Trophoblast cell (in vitro differentiated cells and primary cell): Measurements from ENCODE around the gene TMEM132D.

Experiments used
- DNase-seq, 2 donors: peaks; one replicate each; pipeline ENCODE4 v3.0.0-alpha.2; 2016
- H2AFZ ChIP-seq: 2 replicates; pipeline ENCODE4 v1.6.1; 2013; ENCODE audit warnings: low read length, moderate library complexity, mild to moderate bottlenecking; ENCODE audit not compliant: insufficient read depth, poor library complexity
- H2AK5ac ChIP-seq: 2 replicates; pipeline ENCODE4 v1.6.1; 2013; ENCODE audit warnings: mild to moderate bottlenecking, low read length
- H2BK120ac ChIP-seq: 2 replicates; pipeline ENCODE4 v1.6.1; 2013; ENCODE audit warnings: low read length, mild to moderate bottlenecking, moderate library complexity; ENCODE audit not compliant: insufficient read depth, poor library complexity
- H2BK12ac ChIP-seq: 2 replicates; pipeline ENCODE4 v1.6.1; 2013; ENCODE audit warnings: mild to moderate bottlenecking, low read length, moderate library complexity
- H2BK5ac ChIP-seq: 2 replicates; pipeline ENCODE4 v1.6.1; 2013; ENCODE audit warnings: low read length, low read depth, moderate library complexity, mild to moderate bottlenecking; ENCODE audit not compliant: poor library complexity
- H3K14ac ChIP-seq: 2 replicates; pipeline ENCODE4 v1.6.1; 2013; ENCODE audit warnings: mild to moderate bottlenecking, low read length
- H3K18ac ChIP-seq: 2 replicates; pipeline ENCODE4 v1.6.1; 2013; ENCODE audit warnings: mild to moderate bottlenecking, low read length
- H3K23ac ChIP-seq: 2 replicates; pipeline ENCODE4 v1.6.1; 2013; ENCODE audit warnings: low read length
- H3K27ac ChIP-seq: 2 replicates; pipeline ENCODE4 v1.5.1; 2013; ENCODE audit warnings: low read depth, mild to moderate bottlenecking, inconsistent platforms, low read length, moderate library complexity
- H3K27me3 ChIP-seq: 2 replicates; pipeline ENCODE4 v1.6.1; 2013; ENCODE audit warnings: inconsistent platforms, mild to moderate bottlenecking, low read length, moderate library complexity; ENCODE audit not compliant: insufficient read depth
- H3K36me3 ChIP-seq, 2 experiments: 1 replicate in 1 of 2; 2 replicates in 1 of 2; pipeline ENCODE4 v1.6.1; 2013; ENCODE audit warnings: low read length in 2 of 2, mild to moderate bottlenecking in 2 of 2, moderate library complexity in 1 of 2; ENCODE audit not compliant: insufficient read depth in 2 of 2, control insufficient read depth in 1 of 2
- H3K4ac ChIP-seq: 2 replicates; pipeline ENCODE4 v1.6.1; 2013; ENCODE audit warnings: low read depth, mild to moderate bottlenecking, low read length, moderate library complexity
- H3K4me1 ChIP-seq, 2 experiments: 1 replicate in 1 of 2; 2 replicates in 1 of 2; pipeline ENCODE4 v1.6.1; 2013; ENCODE audit warnings: low read length in 2 of 2, mild to moderate bottlenecking in 2 of 2, moderate library complexity in 1 of 2; ENCODE audit not compliant: insufficient read depth in 2 of 2, control insufficient read depth in 1 of 2
- H3K4me2 ChIP-seq: 2 replicates; pipeline ENCODE4 v1.6.1; 2013; ENCODE audit warnings: inconsistent platforms, mild to moderate bottlenecking, low read length, moderate library complexity
- H3K4me3 ChIP-seq: 2 replicates; pipeline ENCODE4 v1.5.1; 2013; ENCODE audit warnings: mild to moderate bottlenecking, low read depth, low read length, inconsistent platforms
- H3K79me1 ChIP-seq: one replicate; pipeline ENCODE4 v1.6.1; 2013; ENCODE audit warnings: low read length
- H3K79me2 ChIP-seq: 2 replicates; pipeline ENCODE4 v1.6.1; 2013; ENCODE audit warnings: low read length, mild to moderate bottlenecking; ENCODE audit not compliant: control insufficient read depth, insufficient read depth, poor library complexity
- H3K9ac ChIP-seq: 2 replicates; pipeline ENCODE4 v1.6.1; 2013; ENCODE audit warnings: mild to moderate bottlenecking, low read length
- H3K9me3 ChIP-seq: 2 replicates; pipeline ENCODE4 v1.6.1; 2013; ENCODE audit warnings: low read depth, mild to moderate bottlenecking, control low read depth, inconsistent platforms, low read length; ENCODE audit not compliant: insufficient read depth
- H4K12ac ChIP-seq: 2 replicates; pipeline ENCODE4 v1.6.1; 2013; ENCODE audit warnings: low read depth, mild to moderate bottlenecking, low read length, moderate library complexity
- H4K8ac ChIP-seq: 2 replicates; pipeline ENCODE4 v1.6.1; 2013; ENCODE audit warnings: low read depth, mild to moderate bottlenecking, low read length, moderate library complexity
- H4K91ac ChIP-seq: one replicate; pipeline ENCODE4 v1.6.1; 2013; ENCODE audit warnings: low read depth, mild to moderate bottlenecking, low read length, moderate library complexity
- WGBS: extraction: QIAGEN DNeasy Blood & Tissue Kit; methylation state at CpG from one replicate; pipeline ENCODE4 v1.1.7; 2013; ENCODE audit warnings: missing lambda C conversion rate; ENCODE audit not compliant: insufficient read length, insufficient coverage; ENCODE audit errors: extremely low coverage; 5-methylcytosine and 5-hydroxymethylcytosine counted together

Gene TMEM132D

DNA sequence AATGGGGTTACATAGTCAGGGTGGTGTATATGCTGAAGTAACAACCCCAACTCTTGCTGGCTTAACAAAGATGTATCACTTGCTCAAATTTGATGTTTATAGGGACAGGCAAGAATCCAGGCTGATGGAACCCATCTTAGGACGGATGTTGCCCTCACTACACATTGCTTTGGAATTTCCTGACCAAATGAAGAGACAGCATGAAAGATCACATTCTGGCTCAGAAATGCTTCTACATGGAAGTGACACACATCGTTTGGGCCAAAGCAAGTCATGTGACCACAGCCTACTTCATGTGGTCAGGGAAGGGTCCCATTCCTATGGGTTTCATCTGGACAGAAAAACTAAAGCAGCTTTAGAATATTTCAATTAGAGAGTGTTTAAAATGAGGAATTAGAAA, 345.8 kb downstream of the TMEM132D start:
- no peak for DNase-seq
- H4K12ac ChIP-seq, result no peak overlapping the region
- no peak overlapping the region for H3K4ac ChIP-seq
- no peak overlapping the region for H3K4me3 ChIP-seq
- no peak overlapping the region for H2AFZ ChIP-seq
- no peaks in the 10 kb centered on the region for H3K4me1 ChIP-seq
- H2BK120ac ChIP-seq, result no peak overlapping the region
- no peak overlapping the region for H4K8ac ChIP-seq
- H2BK5ac ChIP-seq, result no peak overlapping the region
- H2AK5ac ChIP-seq, result no peak overlapping the region
- no peaks in the 10 kb centered on the region for H3K79me2 ChIP-seq
- H3K18ac ChIP-seq, result no peak overlapping the region
- whole genome bisulfite sequencing, result no CpG with 5 or more reads among the region's 2 CpGs
- no peaks in the 10 kb centered on the region for H3K36me3 ChIP-seq
- H3K9me3 ChIP-seq, result no peaks in the 10 kb centered on the region
- no peaks in the 10 kb centered on the region for H3K27me3 ChIP-seq
- no peak overlapping the region for H3K27ac ChIP-seq
- no peak overlapping the region for H4K91ac ChIP-seq
- no peak overlapping the region for H3K23ac ChIP-seq
- H3K9ac ChIP-seq, result no peak overlapping the region
- H3K14ac ChIP-seq, result no peak overlapping the region
- no peaks in the 10 kb centered on the region for H3K79me1 ChIP-seq
- no peak overlapping the region for H3K4me2 ChIP-seq
- H2BK12ac ChIP-seq, result no peak overlapping the region

DNA sequence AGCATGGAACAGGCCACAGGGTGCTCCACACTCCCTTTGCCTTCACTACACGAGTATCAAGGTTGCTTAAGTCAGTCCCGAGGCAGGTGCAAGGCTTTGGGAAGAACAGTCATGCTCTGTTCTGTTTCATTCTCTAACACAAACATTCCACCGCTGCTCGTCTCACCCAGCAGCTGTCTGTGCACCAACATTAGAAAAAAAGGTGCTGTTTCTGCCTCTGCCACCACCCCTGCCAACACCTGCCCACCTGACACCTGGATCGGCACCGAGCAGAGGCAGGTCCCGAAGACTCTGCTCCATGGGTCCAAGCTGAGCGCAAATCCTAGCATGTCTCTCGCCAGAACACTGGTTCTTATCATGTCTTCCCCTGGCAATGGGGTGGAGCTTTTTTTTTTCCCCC, 347.7 kb downstream of the TMEM132D start:
- Histone ChIP-seq H3K4me2 (no peak overlapping the region), H3K9ac (no peak overlapping the region), H2BK120ac (no peak overlapping the region), H4K12ac (no peak overlapping the region), H2BK5ac (no peak overlapping the region), H3K14ac (no peak overlapping the region), H4K8ac (no peak overlapping the region), H3K23ac (no peak overlapping the region), H2BK12ac (no peak overlapping the region), H3K9me3 (no peaks in the 10 kb centered on the region), H3K79me2 (no peaks in the 10 kb centered on the region), H3K27ac (no peak overlapping the region), H2AK5ac (no peak overlapping the region), H3K79me1 (no peaks in the 10 kb centered on the region), H3K18ac (no peak overlapping the region), H3K4me3 (no peak overlapping the region), H3K4me1 (no peaks in the 10 kb centered on the region), H3K4ac (no peak overlapping the region), H3K27me3 (no peaks in the 10 kb centered on the region), H3K36me3 (no peaks in the 10 kb centered on the region), H2AFZ (no peak overlapping the region), H4K91ac (no peak overlapping the region)
- no peak for DNase-seq
- WGBS, result no CpG with 5 or more reads among the region's 9 CpGs

DNA sequence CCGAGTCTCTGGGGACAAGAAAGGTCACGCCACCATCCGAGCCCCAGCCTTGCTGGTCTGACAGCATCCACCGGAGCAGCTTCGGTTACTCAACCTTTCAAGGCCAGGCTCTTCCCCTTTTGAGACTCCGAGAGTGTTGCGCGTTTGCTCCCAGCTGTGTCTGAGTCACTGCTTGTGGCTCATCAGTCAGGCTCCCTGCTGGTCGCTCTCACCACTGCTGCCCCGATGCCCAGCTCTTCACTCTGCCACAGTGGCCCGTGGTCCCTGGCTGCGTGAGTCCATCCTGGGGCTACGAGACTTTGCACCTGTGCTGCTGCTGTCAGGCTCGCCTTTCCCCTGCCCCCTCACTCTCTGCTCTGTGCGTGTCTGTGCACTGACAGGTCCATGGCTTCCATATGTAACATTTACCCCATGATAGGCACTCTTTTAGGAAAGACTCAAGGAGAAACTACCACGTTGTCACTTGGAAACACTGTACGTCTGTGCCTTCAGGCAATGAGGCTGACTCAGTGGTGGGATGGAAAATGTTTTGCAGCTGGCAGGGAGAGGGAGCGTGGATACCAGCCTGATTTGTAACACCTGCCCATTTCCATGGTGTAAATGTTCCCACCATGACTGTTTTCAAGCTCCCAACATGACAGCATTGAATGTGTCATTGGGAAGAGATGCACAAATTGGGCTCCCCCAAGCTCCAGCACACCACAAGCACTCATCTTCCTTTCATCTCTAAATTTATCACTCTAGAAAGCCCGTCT, 350.7 kb downstream of the TMEM132D start:
- Histone ChIP-seq H2AFZ (no peak overlapping the region), H2BK120ac (no peak overlapping the region), H3K14ac (no peak overlapping the region), H3K9me3 (no peaks in the 10 kb centered on the region), H3K4me1 (no peaks in the 10 kb centered on the region), H3K79me1 (no peaks in the 10 kb centered on the region), H3K4ac (no peak overlapping the region), H4K91ac (no peak overlapping the region), H3K18ac (no peak overlapping the region), H3K4me3 (no peak overlapping the region), H4K12ac (no peak overlapping the region), H2BK12ac (no peak overlapping the region), H3K36me3 (no peaks in the 10 kb centered on the region), H3K9ac (no peak overlapping the region), H3K79me2 (no peaks in the 10 kb centered on the region), H3K27me3 (no peaks in the 10 kb centered on the region), H4K8ac (no peak overlapping the region), H3K27ac (no peak overlapping the region), H3K4me2 (no peak overlapping the region), H3K23ac (no peak overlapping the region), H2BK5ac (no peak overlapping the region), H2AK5ac (no peak overlapping the region)
- no CpG with 5 or more reads among the region's 19 CpGs for WGBS
- DNase-seq, result no peak

- no peaks in the 10 kb centered on the region for H3K79me1 ChIP-seq
- no peak overlapping the region for H4K12ac ChIP-seq
- H3K79me2 ChIP-seq, result no peaks in the 10 kb centered on the region
- no peak overlapping the region for H3K18ac ChIP-seq
- H2AK5ac ChIP-seq, result no peak overlapping the region
- H4K91ac ChIP-seq, result no peak overlapping the region
- no CpG with 5 or more reads among the region's 3 CpGs for WGBS
- H2AFZ ChIP-seq, result no peak overlapping the region
- no peak overlapping the region for H3K23ac ChIP-seq
- no peak overlapping the region for H2BK12ac ChIP-seq
- no peak overlapping the region for H4K8ac ChIP-seq
- H3K4me3 ChIP-seq, result no peak overlapping the region
- H2BK5ac ChIP-seq, result no peak overlapping the region
- no peaks in the 10 kb centered on the region for H3K36me3 ChIP-seq
- no peak overlapping the region for H2BK120ac ChIP-seq
- no peak overlapping the region for H3K9ac ChIP-seq
- H3K4me2 ChIP-seq, result no peak overlapping the region
- no peak overlapping the region for H3K14ac ChIP-seq
- no peaks in the 10 kb centered on the region for H3K27me3 ChIP-seq
- no peaks in the 10 kb centered on the region for H3K4me1 ChIP-seq
- H3K4ac ChIP-seq, result no peak overlapping the region
- H3K9me3 ChIP-seq, result no peaks in the 10 kb centered on the region
- DNase-seq, result no peak
- no peak overlapping the region for H3K27ac ChIP-seq
Measured at GRCh38 chr12:129551441-129551840, 352.4 kb downstream of the TMEM132D start.
